Ishikawa (cell line): ENCODE data around the gene RIPOR1.

Source experiments
- EP300 ChIP-seq: IDR thresholded peaks from 2 replicates; pipeline ENCODE4 v1.6.1; 2012; ENCODE audit warnings: borderline replicate concordance
- MAX ChIP-seq: IDR thresholded peaks from 2 replicates; pipeline ENCODE4 v1.6.1; 2012
- RAD21 ChIP-seq: IDR thresholded peaks from 2 replicates; pipeline ENCODE4 v1.6.1; 2012; ENCODE audit warnings: low read depth
- TEAD4 ChIP-seq: IDR thresholded peaks from 2 replicates; pipeline ENCODE4 v1.6.1; 2012
- TF ChIP-seq, protein P1 (sequence below): IDR thresholded peaks from 2 replicates; pipeline ENCODE4 v1.6.1; 2012; ENCODE audit warnings: low read depth, mild to moderate bottlenecking

DNA sequence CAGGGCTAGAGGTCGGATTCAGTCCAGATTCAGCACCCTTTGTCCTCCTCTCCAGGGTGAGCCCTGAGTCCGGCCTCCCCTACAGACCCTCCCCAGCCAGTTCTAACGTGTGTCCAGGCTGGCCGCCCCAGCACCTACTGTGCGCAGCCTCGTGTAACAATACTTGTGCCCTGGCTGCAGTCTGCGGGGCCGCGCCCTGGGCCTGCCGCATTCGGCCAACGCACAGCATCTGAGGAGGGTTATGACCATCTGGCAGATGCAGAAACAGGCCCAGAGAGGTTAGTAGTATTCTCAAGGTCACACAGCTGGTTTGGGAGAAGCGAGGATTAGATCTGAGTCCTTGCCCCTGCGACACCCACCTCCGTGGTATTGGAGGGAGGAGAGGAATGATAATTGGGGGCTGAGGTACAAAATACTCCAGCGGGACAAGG lies 968 bp downstream of the RIPOR1 start:
- no peak for TF ChIP-seq RAD21
- TF ChIP-seq EP300, result no peak
- TF ChIP-seq MAX, result no peak
- no peak for TF ChIP-seq TEAD4
- TF ChIP-seq, protein P1, sequence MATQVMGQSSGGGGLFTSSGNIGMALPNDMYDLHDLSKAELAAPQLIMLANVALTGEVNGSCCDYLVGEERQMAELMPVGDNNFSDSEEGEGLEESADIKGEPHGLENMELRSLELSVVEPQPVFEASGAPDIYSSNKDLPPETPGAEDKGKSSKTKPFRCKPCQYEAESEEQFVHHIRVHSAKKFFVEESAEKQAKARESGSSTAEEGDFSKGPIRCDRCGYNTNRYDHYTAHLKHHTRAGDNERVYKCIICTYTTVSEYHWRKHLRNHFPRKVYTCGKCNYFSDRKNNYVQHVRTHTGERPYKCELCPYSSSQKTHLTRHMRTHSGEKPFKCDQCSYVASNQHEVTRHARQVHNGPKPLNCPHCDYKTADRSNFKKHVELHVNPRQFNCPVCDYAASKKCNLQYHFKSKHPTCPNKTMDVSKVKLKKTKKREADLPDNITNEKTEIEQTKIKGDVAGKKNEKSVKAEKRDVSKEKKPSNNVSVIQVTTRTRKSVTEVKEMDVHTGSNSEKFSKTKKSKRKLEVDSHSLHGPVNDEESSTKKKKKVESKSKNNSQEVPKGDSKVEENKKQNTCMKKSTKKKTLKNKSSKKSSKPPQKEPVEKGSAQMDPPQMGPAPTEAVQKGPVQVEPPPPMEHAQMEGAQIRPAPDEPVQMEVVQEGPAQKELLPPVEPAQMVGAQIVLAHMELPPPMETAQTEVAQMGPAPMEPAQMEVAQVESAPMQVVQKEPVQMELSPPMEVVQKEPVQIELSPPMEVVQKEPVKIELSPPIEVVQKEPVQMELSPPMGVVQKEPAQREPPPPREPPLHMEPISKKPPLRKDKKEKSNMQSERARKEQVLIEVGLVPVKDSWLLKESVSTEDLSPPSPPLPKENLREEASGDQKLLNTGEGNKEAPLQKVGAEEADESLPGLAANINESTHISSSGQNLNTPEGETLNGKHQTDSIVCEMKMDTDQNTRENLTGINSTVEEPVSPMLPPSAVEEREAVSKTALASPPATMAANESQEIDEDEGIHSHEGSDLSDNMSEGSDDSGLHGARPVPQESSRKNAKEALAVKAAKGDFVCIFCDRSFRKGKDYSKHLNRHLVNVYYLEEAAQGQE, result no peak
